PC-3 (cell line): ENCODE results near the gene TSNAXIP1. TPM values are rescaled to one million over a fixed set of nuclear protein-coding genes. Genes with fewer than 3 reads are reported as not detected.
A peak's percentile ranks its signal among the peaks of the same experiment; 100 is the strongest.

Experiments
- ATAC-seq: fragments of 200-7000 bp; cut with Tn5 transposase; 2 replicates; pipeline ENCODE4 v1.9.1; 2020; ENCODE audit warnings: mild to moderate bottlenecking, moderate library complexity
- BruUV-seq: library from RNA; stranded (reverse); fragments of 400-500 nt; replicated peaks from 2 replicates; lab custom pipeline; 2021; lab: Mats Ljungman, UMichigan
- CTCF ChIA-PET: fragments of 300-600 bp; sonication (Branson Sonifier 250); formaldehyde crosslinking; loops from one replicate; lab custom pipeline; 2022; ENCODE audit warnings: antibody characterized with exemption; lab: Charles Lee
- POLR2A ChIA-PET: fragments of 300-600 bp; sonication (Branson Sonifier 250); formaldehyde crosslinking; loops from one replicate; lab custom pipeline; 2022; ENCODE audit warnings: antibody characterized with exemption; ENCODE audit not compliant: unreplicated experiment; lab: Charles Lee
- DNase-seq: peaks from one replicate; pipeline ENCODE4 v3.0.0-alpha.2; 2015
- H2AFZ ChIP-seq: fragments of 300-600 bp; sonication (generic); 2 replicates; pipeline ENCODE4 v1.6.0; 2016; ENCODE audit warnings: antibody characterized with exemption, low read length
- H3F3A ChIP-seq: fragments of 300-600 bp; sonication (generic); one replicate; pipeline ENCODE4 v1.6.0; 2017; ENCODE audit warnings: antibody characterized with exemption, low read length, control low read depth, mild to moderate bottlenecking; ENCODE audit not compliant: unreplicated experiment
- H3K27ac ChIP-seq: fragments of 300-600 bp; sonication (generic); 2 replicates; pipeline ENCODE4 v1.5.1; 2016; ENCODE audit warnings: mild to moderate bottlenecking, low read length
- H3K27me3 ChIP-seq: fragments of 300-600 bp; sonication (generic); 2 replicates; pipeline ENCODE4 v1.6.1; 2016; ENCODE audit warnings: low read length, mixed read lengths
- H3K36me3 ChIP-seq: fragments of 300-600 bp; sonication (generic); 2 replicates; pipeline ENCODE4 v1.6.1; 2016; ENCODE audit warnings: low read depth, mixed run types, low read length, mixed read lengths
- H3K4me1 ChIP-seq: fragments of 300-600 bp; sonication (generic); 2 replicates; pipeline ENCODE4 v1.5.1; 2016; ENCODE audit warnings: low read length; ENCODE audit not compliant: insufficient read depth
- H3K4me2 ChIP-seq: fragments of 300-600 bp; sonication (generic); 2 replicates; pipeline ENCODE4 v1.6.0; 2016; ENCODE audit warnings: low read length
- H3K4me3 ChIP-seq: fragments of 300-600 bp; sonication (generic); 2 replicates; pipeline ENCODE4 v1.5.1; 2016; ENCODE audit warnings: mild to moderate bottlenecking, low read length, mixed read lengths
- H3K79me2 ChIP-seq: fragments of 300-600 bp; sonication (generic); 2 replicates; pipeline ENCODE4 v1.6.1; 2017; ENCODE audit warnings: low read length, mixed read lengths
- H3K9ac ChIP-seq: fragments of 300-600 bp; sonication (generic); 2 replicates; pipeline ENCODE4 v1.6.0; 2016; ENCODE audit warnings: mild to moderate bottlenecking, low read length
- H3K9me2 ChIP-seq: fragments of 300-600 bp; sonication (generic); replicated peaks from 2 replicates; pipeline ENCODE4 v1.6.1; 2016; ENCODE audit warnings: mixed run types, low read length, mixed read lengths
- H3K9me3 ChIP-seq: fragments of 300-600 bp; sonication (generic); 2 replicates; pipeline ENCODE4 v1.6.1; 2016; ENCODE audit warnings: low read length, mixed read lengths
- H4K20me1 ChIP-seq: fragments of 300-600 bp; sonication (generic); 2 replicates; pipeline ENCODE4 v1.6.1; 2016; ENCODE audit warnings: low read length, mixed read lengths
- EZH2 ChIP-seq: fragments of 300-600 bp; sonication (generic); IDR thresholded peaks from one replicate; pipeline ENCODE4 v1.6.1; 2017; ENCODE audit warnings: antibody characterized with exemption, mild to moderate bottlenecking, low read length; ENCODE audit not compliant: unreplicated experiment
- EZH2phosphoT487 ChIP-seq: fragments of 300-600 bp; sonication (generic); IDR thresholded peaks from 2 replicates; pipeline ENCODE4 v1.6.1; 2018; ENCODE audit warnings: mild to moderate bottlenecking, antibody characterized with exemption, low read length, borderline replicate concordance
- intact Hi-C: fragments of 100-400 bp; cut with micrococcal nuclease; formaldehyde crosslinking; loops from 2 replicates; pipeline ENCODE4 v1.9.0; 2023
- total RNA-seq: library from RNA; depleted of rRNA; stranded (reverse); fragments of >200 nt; gene quantifications from 2 replicates; pipeline ENCODE4 v1.2.3, GENCODE V29; 2014
- TF ChIP-seq, protein P1 (sequence below): fragments of 300-600 bp; sonication (generic); conservative IDR thresholded peaks from 2 replicates; pipeline ENCODE4 v1.5.1; 2017; ENCODE audit warnings: antibody characterized with exemption, low read depth, mild to moderate bottlenecking, low read length

The TSNAXIP1 gene
- total RNA-seq, 1 experiment from 2014 or later = 0.44 TPM

DNA sequence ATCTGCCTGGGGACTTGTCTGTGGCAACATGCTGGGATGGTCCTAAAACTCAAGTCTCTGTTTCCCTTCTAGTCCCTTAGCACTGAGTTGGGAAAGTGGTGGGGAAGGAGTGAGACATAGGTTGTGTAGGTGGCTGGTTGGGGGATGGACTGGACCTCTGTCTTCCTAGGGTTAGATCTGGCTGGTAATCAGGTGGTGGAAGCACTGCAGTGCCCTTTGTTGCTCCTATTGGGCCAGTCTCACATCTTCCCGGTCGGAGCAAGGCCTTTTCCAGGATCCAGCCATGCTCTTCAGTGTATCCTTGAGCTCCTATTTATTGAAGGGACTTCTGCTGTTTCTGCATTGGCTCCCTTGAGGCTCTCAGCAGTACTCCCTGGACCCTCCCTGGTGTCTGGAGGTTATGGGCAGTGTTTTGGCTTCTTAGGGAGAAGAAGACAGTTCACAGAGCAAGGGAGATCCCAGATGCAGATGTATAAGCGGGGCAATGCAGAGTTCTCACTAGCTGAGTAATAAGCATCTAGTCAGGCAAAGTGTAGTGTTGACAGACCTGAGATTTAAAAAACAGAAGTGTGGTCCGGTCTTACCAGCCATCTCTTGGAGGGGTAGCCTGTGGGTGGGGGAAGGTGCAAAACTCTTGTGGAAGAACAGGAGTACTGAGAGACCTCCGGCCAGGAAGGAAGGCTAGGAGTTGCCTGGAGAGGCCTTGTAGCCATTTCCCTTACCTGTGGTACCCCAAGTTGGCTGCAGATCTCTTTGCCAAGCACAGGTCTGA lies 38.8 kb downstream of the TSNAXIP1 start:
- peak overlapping the region; percentile 100; the same call in 1 of the 2 replicates for H3K9ac ChIP-seq
- no peaks in the 10 kb centered on the region for H3K27me3 ChIP-seq
- H3K9me3 ChIP-seq = no peaks in the 10 kb centered on the region
- intact Hi-C loops = loop anchor here (2.0 kb wide), 1 partner anchor 15 kb away; no protein-coding TSS in a partner anchor
- H3F3A ChIP-seq = no peaks in the 10 kb centered on the region
- peak overlapping the region; percentile 90 for H3K4me2 ChIP-seq
- no peaks in the 10 kb centered on the region for H3K9me2 ChIP-seq
- no peak for DNase-seq
- no peak overlapping the region for H2AFZ ChIP-seq
- no TSS peak for BruUV-seq
- TF ChIP-seq, protein P1, sequence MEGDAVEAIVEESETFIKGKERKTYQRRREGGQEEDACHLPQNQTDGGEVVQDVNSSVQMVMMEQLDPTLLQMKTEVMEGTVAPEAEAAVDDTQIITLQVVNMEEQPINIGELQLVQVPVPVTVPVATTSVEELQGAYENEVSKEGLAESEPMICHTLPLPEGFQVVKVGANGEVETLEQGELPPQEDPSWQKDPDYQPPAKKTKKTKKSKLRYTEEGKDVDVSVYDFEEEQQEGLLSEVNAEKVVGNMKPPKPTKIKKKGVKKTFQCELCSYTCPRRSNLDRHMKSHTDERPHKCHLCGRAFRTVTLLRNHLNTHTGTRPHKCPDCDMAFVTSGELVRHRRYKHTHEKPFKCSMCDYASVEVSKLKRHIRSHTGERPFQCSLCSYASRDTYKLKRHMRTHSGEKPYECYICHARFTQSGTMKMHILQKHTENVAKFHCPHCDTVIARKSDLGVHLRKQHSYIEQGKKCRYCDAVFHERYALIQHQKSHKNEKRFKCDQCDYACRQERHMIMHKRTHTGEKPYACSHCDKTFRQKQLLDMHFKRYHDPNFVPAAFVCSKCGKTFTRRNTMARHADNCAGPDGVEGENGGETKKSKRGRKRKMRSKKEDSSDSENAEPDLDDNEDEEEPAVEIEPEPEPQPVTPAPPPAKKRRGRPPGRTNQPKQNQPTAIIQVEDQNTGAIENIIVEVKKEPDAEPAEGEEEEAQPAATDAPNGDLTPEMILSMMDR = no peak
- TF ChIP-seq EZH2phosphoT487 (no peak), EZH2 (no peak)
- peaks cover 14% of the 10 kb centered on the region; the same call in 1 of the 2 replicates for H4K20me1 ChIP-seq
- H3K27ac ChIP-seq = peak overlapping the region; percentile 81
- H3K4me3 ChIP-seq = peak overlapping the region; percentile 98
- H3K4me1 ChIP-seq = peaks cover 38% of the 10 kb centered on the region
- H3K36me3 ChIP-seq = no peaks in the 10 kb centered on the region
- H3K79me2 ChIP-seq = peaks cover 73% of the 10 kb centered on the region
- no peak for ATAC-seq
- ChIA-PET CTCF (interaction anchor here (0.5 to 1.5 kb wide), 5 partner anchors 24 to 106 kb away, joined by 3 to 6 read pairs (median 5); no protein-coding TSS in a partner anchor), POLR2A (interaction anchor here (0.6 kb wide), 2 partner anchors 28 to 399 kb away, joined by 4 to 5 read pairs; no protein-coding TSS in a partner anchor)

DNA sequence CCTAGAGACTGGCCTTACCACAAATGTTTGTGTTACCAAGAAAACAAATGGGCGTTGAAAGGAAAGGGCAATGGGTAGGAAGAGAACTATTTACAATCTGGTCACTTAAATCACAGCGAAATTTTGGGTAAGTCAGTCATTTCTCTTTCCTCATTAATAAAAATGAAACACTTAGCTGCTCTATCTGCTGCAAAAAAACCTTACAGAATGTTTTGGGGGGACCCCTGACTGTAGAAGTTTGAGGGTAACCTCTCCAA lies 39.3 kb downstream of the TSNAXIP1 start:
- peak overlapping the region; percentile 100 for H3K9ac ChIP-seq
- intact Hi-C loops = loop anchor here (2.0 kb wide), 1 partner anchor 15 kb away; no protein-coding TSS in a partner anchor
- H3K27ac ChIP-seq = peak overlapping the region; percentile 81
- H4K20me1 ChIP-seq = peaks cover 14% of the 10 kb centered on the region; the same call in 1 of the 2 replicates
- ChIA-PET POLR2A (interaction anchor here (0.6 to 0.9 kb wide), 3 partner anchors 10 to 27 kb away, joined by 3 to 4 read pairs (median 4); no protein-coding TSS in a partner anchor), CTCF (interaction anchor here (0.5 kb wide), 1 partner anchor 23 kb away, joined by 5 read pairs; no protein-coding TSS in a partner anchor)
- H2AFZ ChIP-seq = peak overlapping the region; percentile 73
- no peaks in the 10 kb centered on the region for H3K27me3 ChIP-seq
- peaks cover 78% of the 10 kb centered on the region for H3K79me2 ChIP-seq
- H3K4me3 ChIP-seq = peak overlapping the region; percentile 98
- TSS peak; percentile 36 for BruUV-seq
- peak overlapping the region; percentile 90 for H3K4me2 ChIP-seq
- H3F3A ChIP-seq = no peaks in the 10 kb centered on the region
- peaks cover 38% of the 10 kb centered on the region for H3K4me1 ChIP-seq
- H3K9me3 ChIP-seq = no peaks in the 10 kb centered on the region
- TF ChIP-seq, protein P1 = no peak
- no peak for TF ChIP-seq EZH2
- TF ChIP-seq EZH2phosphoT487 = no peak
- DNase-seq = no peak
- H3K36me3 ChIP-seq = no peaks in the 10 kb centered on the region
- no peaks in the 10 kb centered on the region for H3K9me2 ChIP-seq
- ATAC-seq = no peak
